Gastrocnemius medialis (tissue), 4 donors: ENCODE measurements around the gene HAPLN2. TPM values are rescaled to one million over a fixed set of nuclear protein-coding genes. Genes with fewer than 3 reads are reported as not detected.

ENCODE experiments used
- ATAC-seq, 2 donors: fragments of 150-250 bp; one replicate each; pipeline ENCODE4 v1.9.1; 2016
- DNase-seq, 2 donors: peaks; one replicate each; pipeline ENCODE4 v3.0.0-alpha.2; 2019
- H3K27ac ChIP-seq, 4 donors: fragments of 200-600 bp; sonication (generic); 1 replicate in 1 of 4; 2 replicates in 3 of 4; pipeline ENCODE4 v1.5.1; 2016 to 2018; ENCODE audit warnings: mild to moderate bottlenecking in 2 of 4, moderate library complexity in 1 of 4
- H3K27me3 ChIP-seq, 3 donors: fragments of 200-600 bp; sonication (generic) in 2 of 3; 1 replicate in 1 of 3; 2 replicates in 2 of 3; pipeline versions ENCODE4 v1.5.1 to v1.6.0; 2016 to 2019; ENCODE audit warnings: mild to moderate bottlenecking in 1 of 3, moderate library complexity in 1 of 3
- H3K36me3 ChIP-seq, 2 donors: fragments of 200-600 bp; sonication (generic) in 1 of 2; one replicate each; pipeline ENCODE4 v1.5.1; 2017 to 2018
- H3K4me1 ChIP-seq, 2 donors: fragments of 200-600 bp; sonication (generic) in 1 of 2; one replicate each; pipeline ENCODE4 v1.5.1; 2016 to 2017; ENCODE audit warnings: mild to moderate bottlenecking in 2 of 2
- H3K4me3 ChIP-seq, 4 donors: fragments of 200-600 bp; sonication (generic) in 3 of 4; 1 replicate in 1 of 4; 2 replicates in 3 of 4; pipeline ENCODE4 v1.5.1; 2016 to 2019; ENCODE audit warnings: mild to moderate bottlenecking in 2 of 4
- H3K9me3 ChIP-seq, 3 donors: fragments of 200-600 bp; sonication (generic) in 2 of 3; 1 replicate in 1 of 3; 2 replicates in 2 of 3; pipeline ENCODE4 v1.5.1; 2016 to 2019
- POLR2A ChIP-seq, 2 donors: fragments of 450-650 bp; IDR thresholded peaks; one replicate each; pipeline ENCODE4 v1.6.1; 2017; ENCODE audit warnings: antibody characterized with exemption in 2 of 2, mild to moderate bottlenecking in 2 of 2, moderate library complexity in 2 of 2
- in situ Hi-C, 4 donors: fragments of 200-750 bp; cut with MboI; loops; one replicate each; pipeline versions ENCODE4 v1.15.0 to v1.8.0; 2017; ENCODE audit warnings: low sequenced_read_pairs in 4 of 4
- intact Hi-C: fragments of 100-400 bp; cut with DNase I; formaldehyde crosslinking; loops from one replicate; pipeline ENCODE4 v1.15.1; 2023; ENCODE audit warnings: low total_unique reads
- total RNA-seq, 4 donors: library from RNA; depleted of rRNA; stranded (reverse); fragments of >200 nt; gene quantifications; one replicate each; pipeline versions ENCODE4 v1.1.0 to v1.2.3, GENCODE V29; 2016
- TF ChIP-seq, protein P1 (sequence below), 5 experiments: fragments of 450-650 bp in 3 of 5; fragments of 200-600 bp in 2 of 5; sonication (generic) in 2 of 5; IDR thresholded peaks in 4 of 5; conservative IDR thresholded peaks in 1 of 5; 1 replicate in 4 of 5; 2 replicates in 1 of 5; pipeline ENCODE4 v1.5.1; 2016 to 2019; ENCODE audit warnings: antibody characterized with exemption in 5 of 5, mild to moderate bottlenecking in 3 of 5, moderate library complexity in 3 of 5

Gene HAPLN2
- total RNA-seq, 4 donors from 2014 or later: 0.53 to 6.0 (median 3.0) TPM

DNA sequence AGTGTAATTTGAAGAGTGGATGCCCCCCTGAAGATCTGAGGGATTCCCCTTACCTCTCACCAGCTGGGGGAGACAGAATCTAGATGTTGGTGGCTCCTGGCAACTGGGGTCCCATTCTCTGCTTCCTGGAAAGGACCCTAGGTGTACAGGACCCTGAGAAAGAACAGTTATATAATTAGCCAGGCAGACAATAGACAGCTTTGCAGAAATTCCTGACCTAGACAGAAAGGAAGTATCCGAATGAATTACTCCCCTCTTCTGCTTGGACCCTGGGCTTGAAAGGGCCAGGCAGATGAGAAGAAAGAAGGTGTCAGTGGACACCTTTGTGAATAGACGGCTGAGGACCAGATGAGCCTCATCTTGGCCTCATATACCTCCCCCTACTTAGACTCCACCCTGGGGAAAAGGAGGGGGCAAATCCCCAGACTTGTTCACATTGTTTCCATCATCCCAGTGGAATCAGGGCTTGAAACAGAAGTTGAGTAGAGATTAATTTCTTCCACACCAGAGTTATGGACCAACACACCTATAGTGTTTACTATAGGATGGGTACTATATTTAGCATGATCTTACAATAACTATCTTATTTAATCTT, 45.1 kb upstream of the HAPLN2 start:
- H3K36me3 ChIP-seq: no peaks in the 10 kb centered on the region
- intact Hi-C loops (no loop called here), in situ Hi-C loops (loop anchor here in 1 of 4 donors (10.0 kb wide), 1 partner anchor 119 kb away; no protein-coding TSS in a partner anchor)
- peaks cover 0 to 6% of the 10 kb centered on the region in 2 donors for H3K4me1 ChIP-seq
- DNase-seq (no peak), ATAC-seq (no peak)
- no peak overlapping the region for H3K27ac ChIP-seq
- peaks cover 0 to 4% (median 0%) of the 10 kb centered on the region in 3 donors for H3K27me3 ChIP-seq
- TF ChIP-seq, protein P1, sequence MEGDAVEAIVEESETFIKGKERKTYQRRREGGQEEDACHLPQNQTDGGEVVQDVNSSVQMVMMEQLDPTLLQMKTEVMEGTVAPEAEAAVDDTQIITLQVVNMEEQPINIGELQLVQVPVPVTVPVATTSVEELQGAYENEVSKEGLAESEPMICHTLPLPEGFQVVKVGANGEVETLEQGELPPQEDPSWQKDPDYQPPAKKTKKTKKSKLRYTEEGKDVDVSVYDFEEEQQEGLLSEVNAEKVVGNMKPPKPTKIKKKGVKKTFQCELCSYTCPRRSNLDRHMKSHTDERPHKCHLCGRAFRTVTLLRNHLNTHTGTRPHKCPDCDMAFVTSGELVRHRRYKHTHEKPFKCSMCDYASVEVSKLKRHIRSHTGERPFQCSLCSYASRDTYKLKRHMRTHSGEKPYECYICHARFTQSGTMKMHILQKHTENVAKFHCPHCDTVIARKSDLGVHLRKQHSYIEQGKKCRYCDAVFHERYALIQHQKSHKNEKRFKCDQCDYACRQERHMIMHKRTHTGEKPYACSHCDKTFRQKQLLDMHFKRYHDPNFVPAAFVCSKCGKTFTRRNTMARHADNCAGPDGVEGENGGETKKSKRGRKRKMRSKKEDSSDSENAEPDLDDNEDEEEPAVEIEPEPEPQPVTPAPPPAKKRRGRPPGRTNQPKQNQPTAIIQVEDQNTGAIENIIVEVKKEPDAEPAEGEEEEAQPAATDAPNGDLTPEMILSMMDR (IDR thresholded peaks at IDR 0.05 in 4 of 5, conservative IDR thresholded peaks at IDR 0.05 in 1 of 5): no peak
- TF ChIP-seq POLR2A (IDR thresholded peaks at IDR 0.05): no peak
- H3K4me3 ChIP-seq: no peak overlapping the region
- no peaks in the 10 kb centered on the region for H3K9me3 ChIP-seq

- TF ChIP-seq POLR2A (IDR thresholded peaks at IDR 0.05): no peak
- TF ChIP-seq, protein P1 (IDR thresholded peaks at IDR 0.05 in 4 of 5, conservative IDR thresholded peaks at IDR 0.05 in 1 of 5): no peak
- no peaks in the 10 kb centered on the region for H3K27me3 ChIP-seq
- H3K27ac ChIP-seq: no peak overlapping the region
- no peak overlapping the region for H3K4me3 ChIP-seq
- DNase-seq (no peak), ATAC-seq (no peak)
- intact Hi-C loops (no loop called here), in situ Hi-C loops (loop anchor here in 1 of 4 donors (10.0 kb wide), 1 partner anchor 123 kb away; no protein-coding TSS in a partner anchor)
- H3K4me1 ChIP-seq: peaks cover 0 to 9% of the 10 kb centered on the region in 2 donors
- no peaks in the 10 kb centered on the region for H3K36me3 ChIP-seq
- no peaks in the 10 kb centered on the region for H3K9me3 ChIP-seq
Observed at GRCh38 chr1:156577550-156577949, 41.7 kb upstream of the HAPLN2 start.

- ATAC-seq (no peak), DNase-seq (no peak)
- no peaks in the 10 kb centered on the region for H3K27me3 ChIP-seq
- TF ChIP-seq POLR2A (IDR thresholded peaks at IDR 0.05): no peak
- TF ChIP-seq, protein P1 (IDR thresholded peaks at IDR 0.05 in 4 of 5, conservative IDR thresholded peaks at IDR 0.05 in 1 of 5): no peak
- H3K9me3 ChIP-seq: no peaks in the 10 kb centered on the region
- no peaks in the 10 kb centered on the region for H3K36me3 ChIP-seq
- intact Hi-C loops (no loop called here), in situ Hi-C loops (loop anchor here in 1 of 4 donors (10.0 kb wide), 1 partner anchor 123 kb away; no protein-coding TSS in a partner anchor)
- H3K4me3 ChIP-seq: no peak overlapping the region
- H3K4me1 ChIP-seq: peaks cover 0 to 9% of the 10 kb centered on the region in 2 donors
- H3K27ac ChIP-seq: no peak overlapping the region
Observed at GRCh38 chr1:156578055-156578454, 41.2 kb upstream of the HAPLN2 start.

- H3K27ac ChIP-seq: no peak within 1 kb of the TSS
- in situ Hi-C loops: loop anchor here in 1 of 4 donors (10.0 kb wide), 1 partner anchor 125 kb away; no protein-coding TSS in a partner anchor
- H3K4me3 ChIP-seq: no peak within 1 kb of the TSS
- no peaks in the 10 kb centered on the region for H3K9me3 ChIP-seq
- ATAC-seq (no peak), DNase-seq (no peak)
- H3K4me1 ChIP-seq: peaks cover 0 to 9% of the 10 kb centered on the region in 2 donors
- intact Hi-C loops: no loop called here
- H3K36me3 ChIP-seq: no peaks in the 10 kb centered on the region
- no peaks in the 10 kb centered on the region for H3K27me3 ChIP-seq
- no peak for TF ChIP-seq POLR2A (IDR thresholded peaks at IDR 0.05)
- TF ChIP-seq, protein P1 (IDR thresholded peaks at IDR 0.05 in 4 of 5, conservative IDR thresholded peaks at IDR 0.05 in 1 of 5): no peak
Observed at GRCh38 chr1:156579472-156579871, 39.7 kb upstream of the HAPLN2 start, which contains the start of gene TTC24. TTC24 (plus strand) TSS chr1:156579723; CDS start chr1:156581365, 1,642 bp downstream.
